ENCODE data around the gene DMXL1. TPM values are rescaled to one million over a fixed set of nuclear protein-coding genes. Genes with fewer than 3 reads are reported as not detected.

DMXL1 gene
- total RNA-seq, 6 experiments from 2014 or later, result 19.1 to 25.6 (median 22.9) TPM

- DNase-seq (no peak), ATAC-seq (no peak)
- no peak overlapping the region for H3K27ac ChIP-seq
- no peak overlapping the region for H3K4me3 ChIP-seq
- peaks cover 0 to 8% (median 5%) of the 10 kb centered on the region in 4 donors for H3K36me3 ChIP-seq
- H3K27me3 ChIP-seq, result no peaks in the 10 kb centered on the region
- WGBS (ENCODE audit: insufficient coverage, low coverage, low lambda C conversion rate, missing lambda C conversion rate), result 75% methylated on average over 1 of the region's 1 CpG
- no peaks in the 10 kb centered on the region for H3K9me3 ChIP-seq
- intact Hi-C loops (cut with DNase I), result no loop called here
- TF ChIP-seq, protein P1, sequence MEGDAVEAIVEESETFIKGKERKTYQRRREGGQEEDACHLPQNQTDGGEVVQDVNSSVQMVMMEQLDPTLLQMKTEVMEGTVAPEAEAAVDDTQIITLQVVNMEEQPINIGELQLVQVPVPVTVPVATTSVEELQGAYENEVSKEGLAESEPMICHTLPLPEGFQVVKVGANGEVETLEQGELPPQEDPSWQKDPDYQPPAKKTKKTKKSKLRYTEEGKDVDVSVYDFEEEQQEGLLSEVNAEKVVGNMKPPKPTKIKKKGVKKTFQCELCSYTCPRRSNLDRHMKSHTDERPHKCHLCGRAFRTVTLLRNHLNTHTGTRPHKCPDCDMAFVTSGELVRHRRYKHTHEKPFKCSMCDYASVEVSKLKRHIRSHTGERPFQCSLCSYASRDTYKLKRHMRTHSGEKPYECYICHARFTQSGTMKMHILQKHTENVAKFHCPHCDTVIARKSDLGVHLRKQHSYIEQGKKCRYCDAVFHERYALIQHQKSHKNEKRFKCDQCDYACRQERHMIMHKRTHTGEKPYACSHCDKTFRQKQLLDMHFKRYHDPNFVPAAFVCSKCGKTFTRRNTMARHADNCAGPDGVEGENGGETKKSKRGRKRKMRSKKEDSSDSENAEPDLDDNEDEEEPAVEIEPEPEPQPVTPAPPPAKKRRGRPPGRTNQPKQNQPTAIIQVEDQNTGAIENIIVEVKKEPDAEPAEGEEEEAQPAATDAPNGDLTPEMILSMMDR (IDR thresholded peaks at IDR 0.05), result no peak
- no peak for TF ChIP-seq POLR2A (IDR thresholded peaks at IDR 0.05)
- peaks cover 0 to 8% (median 0%) of the 10 kb centered on the region in 4 donors for H3K4me1 ChIP-seq
Observed at GRCh38 chr5:119190470-119191095, 119.7 kb downstream of the DMXL1 start.

DNA sequence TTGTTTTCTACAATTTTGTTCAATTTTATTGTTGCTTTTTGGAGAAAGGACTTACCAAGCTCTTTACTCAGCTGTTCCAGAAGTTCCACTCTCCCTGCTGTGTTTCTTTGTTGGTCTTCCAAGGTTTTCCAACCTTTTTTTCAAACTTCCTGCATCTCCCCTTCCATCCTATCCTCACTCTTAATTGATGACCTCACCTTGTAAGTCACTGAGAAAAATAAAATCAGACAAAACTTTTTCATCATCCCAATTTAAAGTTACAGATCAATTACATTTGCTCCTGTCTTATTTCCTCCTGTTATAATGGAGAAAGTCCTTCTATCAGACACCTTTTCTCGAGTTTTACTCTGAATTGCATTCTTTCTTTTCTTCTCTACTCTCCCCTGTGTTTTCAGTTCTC lies 121.1 kb downstream of the DMXL1 start:
- ATAC-seq, result no peak
- Histone ChIP-seq H3K4me1 (no peaks in the 10 kb centered on the region), H3K27me3 (no peaks in the 10 kb centered on the region), H3K36me3 (peaks cover 0 to 8% (median 5%) of the 10 kb centered on the region in 4 donors), H3K27ac (no peak overlapping the region), H3K9me3 (no peaks in the 10 kb centered on the region), H3K4me3 (no peak overlapping the region)
- no peak for DNase-seq
- intact Hi-C loops (cut with DNase I), result no loop called here
- no peak for TF ChIP-seq POLR2A (IDR thresholded peaks at IDR 0.05)
- TF ChIP-seq, protein P1 (IDR thresholded peaks at IDR 0.05), result no peak
- WGBS (ENCODE audit: insufficient coverage, low coverage, low lambda C conversion rate, missing lambda C conversion rate), result 100% methylated on average over 1 of the region's 1 CpG

DNA sequence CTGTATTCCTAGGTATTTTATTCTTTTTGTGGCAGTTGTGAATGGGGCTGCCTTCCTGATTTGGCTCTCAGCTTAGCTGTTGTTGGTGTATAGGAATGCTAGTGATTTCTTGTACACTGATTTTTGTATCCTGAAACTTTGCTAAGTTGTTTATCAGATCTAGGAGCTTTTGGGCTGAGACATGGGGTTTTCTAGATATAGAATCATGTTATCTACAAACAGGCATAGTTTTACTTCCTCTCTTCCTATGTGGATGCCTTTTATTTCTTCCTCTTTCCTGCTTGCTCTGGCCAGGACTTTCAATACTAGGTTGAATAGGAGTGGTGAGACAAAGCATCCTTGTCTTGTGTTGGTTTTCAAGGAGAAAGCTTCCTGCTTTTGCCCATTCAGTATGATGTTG lies 129.9 kb downstream of the DMXL1 start:
- no peaks in the 10 kb centered on the region for H3K27me3 ChIP-seq
- H3K27ac ChIP-seq, result no peak overlapping the region
- no peaks in the 10 kb centered on the region for H3K9me3 ChIP-seq
- no peak for ATAC-seq
- intact Hi-C loops (cut with DNase I), result no loop called here
- no peak for DNase-seq
- no peak overlapping the region for H3K4me3 ChIP-seq
- H3K4me1 ChIP-seq, result no peaks in the 10 kb centered on the region
- no peak for TF ChIP-seq POLR2A (IDR thresholded peaks at IDR 0.05)
- TF ChIP-seq, protein P1 (IDR thresholded peaks at IDR 0.05), result no peak
- peaks cover 0 to 22% (median 6%) of the 10 kb centered on the region in 4 donors for H3K36me3 ChIP-seq

DNA sequence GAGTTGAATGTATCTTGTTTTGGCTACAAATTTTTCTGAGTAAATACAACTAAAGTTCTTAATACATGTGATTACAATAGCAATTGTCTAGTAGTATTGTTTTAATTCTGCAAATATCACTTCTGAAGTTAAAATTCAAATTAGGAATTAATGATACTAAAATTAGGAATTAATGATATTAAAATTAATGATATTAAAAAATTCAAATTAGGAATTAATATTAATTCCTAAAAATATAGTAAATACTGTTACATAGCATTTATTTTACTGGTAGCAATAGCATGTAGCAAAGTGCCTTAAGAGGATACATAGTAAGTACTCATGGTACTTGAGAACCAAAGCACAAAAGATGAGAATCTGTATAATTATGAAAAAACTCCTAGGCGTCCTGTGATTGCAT lies 136.2 kb downstream of the DMXL1 start:
- no peak for ATAC-seq
- H3K27ac ChIP-seq, result no peak overlapping the region
- no peak overlapping the region for H3K4me3 ChIP-seq
- H3K4me1 ChIP-seq, result no peaks in the 10 kb centered on the region
- TF ChIP-seq, protein P1 (IDR thresholded peaks at IDR 0.05), result no peak
- TF ChIP-seq POLR2A (IDR thresholded peaks at IDR 0.05), result no peak
- 88% methylated on average over 1 of the region's 1 CpG for WGBS (ENCODE audit: insufficient coverage, low coverage, low lambda C conversion rate, missing lambda C conversion rate)
- no peak for DNase-seq
- H3K27me3 ChIP-seq, result no peaks in the 10 kb centered on the region
- H3K9me3 ChIP-seq, result no peaks in the 10 kb centered on the region
- intact Hi-C loops (cut with DNase I), result no loop called here
- H3K36me3 ChIP-seq, result peaks cover 0 to 4% (median 0%) of the 10 kb centered on the region in 4 donors

DNA sequence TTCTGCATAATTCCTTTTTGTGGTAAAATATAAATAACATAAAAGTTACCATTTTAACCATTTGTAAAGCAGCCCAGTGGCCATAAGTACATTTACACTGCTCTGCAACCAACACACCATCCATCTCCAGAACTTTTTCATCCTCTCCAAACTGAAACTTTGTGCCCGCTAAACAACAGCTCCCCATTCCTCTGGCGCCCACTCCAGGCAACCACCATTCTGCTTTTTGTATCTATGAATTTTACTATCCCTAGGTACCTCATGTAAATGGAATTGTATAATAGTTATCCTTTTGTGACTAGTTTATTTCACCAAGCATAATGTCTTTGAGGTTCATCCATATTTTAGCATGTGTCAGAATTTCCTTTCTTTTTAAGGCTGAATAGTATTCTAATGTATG lies 141.1 kb downstream of the DMXL1 start:
- Histone ChIP-seq H3K4me3 (no peak overlapping the region), H3K4me1 (no peaks in the 10 kb centered on the region), H3K9me3 (no peaks in the 10 kb centered on the region), H3K36me3 (no peaks in the 10 kb centered on the region), H3K27me3 (no peaks in the 10 kb centered on the region), H3K27ac (no peak overlapping the region)
- TF ChIP-seq POLR2A (IDR thresholded peaks at IDR 0.05), result no peak
- TF ChIP-seq, protein P1 (IDR thresholded peaks at IDR 0.05), result no peak
- DNase-seq, result no peak
- ATAC-seq, result no peak
- WGBS (ENCODE audit: insufficient coverage, low coverage, low lambda C conversion rate, missing lambda C conversion rate), result 100% methylated on average over 2 of the region's 2 CpGs
- intact Hi-C loops (cut with DNase I), result no loop called here
